A549 (cell line): ENCODE measurements around the gene PPP2R2C. TPM values are rescaled to one million over a fixed set of nuclear protein-coding genes. Genes with fewer than 3 reads are reported as not detected.

Experiments used
- ATAC-seq, 2 experiments: fragments of 200-7000 bp in 1 of 2; fragments of >200 bp in 1 of 2; cut with Nextera tagmentation in 1 of 2; cut with Tn5 transposase in 1 of 2; 3 replicates each; pipeline versions ENCODE4 v1.8.0 to v1.9.1; 2018 to 2020; ENCODE audit warnings: mild to moderate bottlenecking in 1 of 2, moderate library complexity in 1 of 2
- CTCF ChIA-PET: fragments of 300-600 bp; sonication (Branson Sonifier 250); formaldehyde crosslinking; extraction: SDS; loops from one replicate; lab custom pipeline; 2021; ENCODE audit warnings: antibody characterized with exemption, inconsistent platforms; lab: Yijun Ruan, JAX
- POLR2A ChIA-PET: fragments of 350-600 bp; formaldehyde crosslinking; extraction: SDS; loops from one replicate; lab custom pipeline; 2021; ENCODE audit warnings: antibody characterized with exemption, inconsistent platforms; lab: Yijun Ruan, JAX
- DNase-seq, 2 experiments: peaks; one replicate each; pipeline versions ENCODE4 v3.0.0 to v3.0.0-alpha.2; 2011 to 2016; ENCODE audit warnings: low read depth in 1 of 2, low spot score in 1 of 2
- FAIRE-seq: peaks from 2 replicates; lab custom pipeline; 2011; peaks lifted over from hg19 to GRCh38; lab: Jason Lieb, UNC
- H3K27ac ChIP-seq, 2 experiments: fragments of >200 bp; sonication (Bioruptor Twin); formaldehyde crosslinking; 3 replicates each; pipeline ENCODE4 v1.5.1; 2016 to 2017
- H3K4me1 ChIP-seq: fragments of >200 bp; sonication (Bioruptor Twin); formaldehyde crosslinking; 3 replicates; pipeline ENCODE4 v1.6.1; 2016
- H3K4me2 ChIP-seq: fragments of >200 bp; sonication (Bioruptor Twin); formaldehyde crosslinking; 3 replicates; pipeline ENCODE4 v1.6.1; 2016
- H3K4me3 ChIP-seq: fragments of >200 bp; sonication (Bioruptor Twin); formaldehyde crosslinking; 3 replicates; pipeline ENCODE4 v1.5.1; 2016
- H3K9me3 ChIP-seq: fragments of >200 bp; sonication (Bioruptor Twin); formaldehyde crosslinking; 3 replicates; pipeline ENCODE4 v1.6.1; 2016
- BCL3 ChIP-seq: fragments of >200 bp; sonication (Bioruptor Twin); formaldehyde crosslinking; IDR thresholded peaks from 3 replicates; pipeline ENCODE4 v1.6.1; 2016
- CEBPB ChIP-seq, 2 experiments: fragments of >200 bp in 1 of 2; sonication (Bioruptor Twin) in 1 of 2; formaldehyde crosslinking in 1 of 2; IDR thresholded peaks; 2 replicates each; pipeline ENCODE4 v1.6.1; 2012 to 2016
- CTCF ChIP-seq: fragments of >200 bp; sonication (Bioruptor Twin); formaldehyde crosslinking; IDR thresholded peaks from 3 replicates; pipeline ENCODE4 v1.5.1; 2016
- ELK1 ChIP-seq: fragments of 150-350 bp; IDR thresholded peaks from 2 replicates; pipeline ENCODE4 v1.6.1; 2014; ENCODE audit warnings: low read depth, mild to moderate bottlenecking, low read length
- EP300 ChIP-seq, 2 experiments: fragments of >200 bp; sonication (Bioruptor Twin); formaldehyde crosslinking; IDR thresholded peaks; 2 replicates in 1 of 2; 3 replicates in 1 of 2; pipeline ENCODE4 v1.6.1; 2016 to 2017
- HES2 ChIP-seq: fragments of >200 bp; sonication (Bioruptor Twin); formaldehyde crosslinking; IDR thresholded peaks from 2 replicates; pipeline ENCODE4 v1.6.1; 2016
- HEYL ChIP-seq: fragments of 250-450 bp; sonication (Bioruptor Pico); IDR thresholded peaks from 2 replicates; pipeline ENCODE4 v1.8.0; 2021; ENCODE audit warnings: mild to moderate bottlenecking, moderate library complexity
- HOXA7 ChIP-seq: fragments of 250-450 bp; sonication (Bioruptor Pico); IDR thresholded peaks from 2 replicates; pipeline ENCODE4 v1.5.0; 2020; ENCODE audit warnings: mild to moderate bottlenecking, moderate library complexity
- JUN ChIP-seq, 2 experiments: fragments of >200 bp; sonication (Bioruptor Twin); formaldehyde crosslinking; IDR thresholded peaks; 2 replicates in 1 of 2; 3 replicates in 1 of 2; pipeline ENCODE4 v1.6.1; 2016 to 2017
- KDM5A ChIP-seq: fragments of 200-600 bp; sonication (generic); IDR thresholded peaks from 2 replicates; pipeline ENCODE4 v1.6.1; 2016; ENCODE audit warnings: antibody characterized with exemption, mild to moderate bottlenecking
- MAX ChIP-seq: IDR thresholded peaks from 2 replicates; pipeline ENCODE4 v1.6.1; 2012
- MYC ChIP-seq: IDR thresholded peaks from 2 replicates; pipeline ENCODE4 v1.6.1; 2012; ENCODE audit warnings: mild to moderate bottlenecking, inconsistent platforms, low read length, improper control_type of control experiment, borderline replicate concordance
- NFE2L2 ChIP-seq: fragments of 150-350 bp; conservative IDR thresholded peaks from 2 replicates; pipeline ENCODE4 v1.6.1; 2014; ENCODE audit warnings: low read length
- PBX3 ChIP-seq: IDR thresholded peaks from 2 replicates; pipeline ENCODE4 v1.6.1; 2012
- POLR2A ChIP-seq: IDR thresholded peaks from 2 replicates; pipeline ENCODE4 v1.6.1; 2012; ENCODE audit warnings: mild to moderate bottlenecking, low read length
- POLR2AphosphoS2 ChIP-seq: conservative IDR thresholded peaks from 2 replicates; pipeline ENCODE4 v1.6.1; 2012; ENCODE audit warnings: low read length, improper control_type of control experiment, inconsistent platforms
- RFX5 ChIP-seq: fragments of 450-650 bp; IDR thresholded peaks from 2 replicates; pipeline ENCODE4 v1.7.1; 2014; ENCODE audit warnings: antibody characterized with exemption, mild to moderate bottlenecking, moderate library complexity
- RNF2 ChIP-seq: fragments of 200-600 bp; sonication (generic); IDR thresholded peaks from 2 replicates; pipeline ENCODE4 v1.6.1; 2016; ENCODE audit warnings: low read depth, mild to moderate bottlenecking, antibody characterized with exemption, moderate library complexity, borderline replicate concordance
- ZC3H11A ChIP-seq: fragments of 450-650 bp; IDR thresholded peaks from 2 replicates; pipeline ENCODE4 v1.6.1; 2014; ENCODE audit warnings: antibody characterized with exemption, mild to moderate bottlenecking
- WGBS: methylation state at CpG from one replicate; pipeline ENCODE4 v1.1.6; 2017; ENCODE audit errors: missing lambda C conversion rate; 5-methylcytosine and 5-hydroxymethylcytosine counted together
- polyA plus RNA-seq, 4 experiments: library from polyadenylated mRNA; depleted of rRNA in 3 of 4; stranded (reverse); fragments of >200 nt; fragmentation: RNase III in 1 of 4; extraction: RNeasy Plus Mini Kit Qiagen cat#74134 plus additional on column Dnase treatment in 1 of 4; gene quantifications; 2 replicates in 3 of 4; 3 replicates in 1 of 4; pipeline ENCODE4 v1.2.3, GENCODE V29; 2011 to 2017

Gene PPP2R2C
- polyA plus RNA-seq, 2 of the 4 experiments (the other 2 are of a cell fraction): 23.9 to 29.4 TPM

GRCh38 chr4:6415031-6415705 lies 57.2 kb downstream of the PPP2R2C start:
- Histone ChIP-seq H3K27ac (no peak overlapping the region), H3K4me3 (no peak overlapping the region)

GRCh38 chr4:6414578-6414977 lies 57.8 kb downstream of the PPP2R2C start:
- Histone ChIP-seq H3K4me1 (0 out of 3 replicates have a peak, but pooled peaks cover under 1% of the 10 kb centered on the region), H3K9me3 (no peaks in the 10 kb centered on the region), H3K4me3 (no peak overlapping the region), H3K4me2 (no peak overlapping the region), H3K27ac (no peak overlapping the region)
- FAIRE-seq: no peak
- POLR2A ChIA-PET: no interaction called here
- no peak for DNase-seq
- CTCF ChIA-PET: interaction anchor here (1.2 to 1.6 kb wide), 2 partner anchors 14 to 31 kb away, joined by 3 read pairs; no protein-coding TSS in a partner anchor
- WGBS: 92% methylated on average over 4 of the region's 6 CpGs
- no peak for ATAC-seq
- TF ChIP-seq ELK1: no peak
- no peak for TF ChIP-seq CTCF
- TF ChIP-seq EP300 (IDR thresholded peaks at IDR 0.05): no peak
- TF ChIP-seq ZC3H11A: no peak
- no peak for TF ChIP-seq JUN (IDR thresholded peaks at IDR 0.05)
- TF ChIP-seq HES2: no peak
- TF ChIP-seq RFX5: no peak
- no peak for TF ChIP-seq NFE2L2
- no peak for TF ChIP-seq BCL3
- no peak for TF ChIP-seq POLR2A

More at GRCh38 chr4:6415031-6415705, 57.2 kb downstream of the PPP2R2C start:
- FAIRE-seq (no peak), ATAC-seq (no peak), DNase-seq (no peak)
- H3K9me3 ChIP-seq: no peaks in the 10 kb centered on the region
- TF ChIP-seq KDM5A (no peak), PBX3 (no peak), CEBPB (IDR thresholded peaks at IDR 0.05) (no peak), RNF2 (no peak), ELK1 (no peak), JUN (IDR thresholded peaks at IDR 0.05) (no peak), MAX (no peak), CTCF (no peak), HOXA7 (CRISPR knock-in tag) (no peak), MYC (no peak), POLR2AphosphoS2 (no peak), HEYL (CRISPR knock-in tag) (no peak)
- CTCF ChIA-PET: interaction anchor here (1.6 kb wide), 1 partner anchor 15 kb away, joined by 3 read pairs; no protein-coding TSS in a partner anchor
- H3K4me2 ChIP-seq: no peak overlapping the region
- 0 out of 3 replicates have a peak, but pooled peaks cover 5% of the 10 kb centered on the region for H3K4me1 ChIP-seq
- WGBS: 87% methylated on average over 14 of the region's 19 CpGs
- POLR2A ChIA-PET: interaction anchor here (0.6 kb wide), 1 partner anchor 34 kb away, joined by 9 read pairs; no protein-coding TSS in a partner anchor
